ENCODE results near the gene HEBP2.
A peak's percentile ranks its signal among the peaks of the same experiment; 100 is the strongest.

The HEBP2 gene

GRCh38 chr6:138406443-138406842, 2.4 kb downstream of the HEBP2 start:
- no peak overlapping the region for H3K4me3 ChIP-seq (ENCODE audit: low read length)
- peak; percentile 32 for TF ChIP-seq CTCF (IDR thresholded peaks at IDR 0.05; ENCODE audit: insufficient read depth, low read depth, low read length, missing control alignments)
- DNase-seq (ENCODE audit: low read depth): peak; percentile 41

- DNase-seq (ENCODE audit: low read depth): peak; percentile 86
- no peak for TF ChIP-seq CTCF (IDR thresholded peaks at IDR 0.05; ENCODE audit: insufficient read depth, low read depth, low read length, missing control alignments)
- no peak overlapping the region for H3K4me3 ChIP-seq (ENCODE audit: low read length)
These were observed 6.2 kb downstream of the HEBP2 start for GRCh38 chr6:138410048-138410735.

GRCh38 chr6:138410972-138411880, 7.2 kb downstream of the HEBP2 start:
- peak; percentile 91 for DNase-seq (ENCODE audit: low read depth)
- TF ChIP-seq CTCF (IDR thresholded peaks at IDR 0.05; ENCODE audit: insufficient read depth, low read depth, low read length, missing control alignments): no peak

GRCh38 chr6:138415125-138415524, 11.1 kb downstream of the HEBP2 start:
- no peak overlapping the region for H3K4me3 ChIP-seq (ENCODE audit: low read length)
- no peak for DNase-seq (ENCODE audit: low read depth)
- TF ChIP-seq CTCF (IDR thresholded peaks at IDR 0.05; ENCODE audit: insufficient read depth, low read depth, low read length, missing control alignments): no peak

More at GRCh38 chr6:138410972-138411880, 7.2 kb downstream of the HEBP2 start:
- H3K4me3 ChIP-seq (ENCODE audit: low read length): no peak overlapping the region

- no peak for DNase-seq (ENCODE audit: low read depth)
- no peak overlapping the region for H3K4me3 ChIP-seq (ENCODE audit: low read length)
- TF ChIP-seq CTCF (IDR thresholded peaks at IDR 0.05; ENCODE audit: insufficient read depth, low read depth, low read length, missing control alignments): no peak
These were observed 12.2 kb downstream of the HEBP2 start for GRCh38 chr6:138416206-138416605.

GRCh38 chr6:138417493-138418117, 13.6 kb downstream of the HEBP2 start:
- no peak overlapping the region for H3K4me3 ChIP-seq (ENCODE audit: low read length)
- DNase-seq (ENCODE audit: low read depth): no peak
- no peak for TF ChIP-seq CTCF (IDR thresholded peaks at IDR 0.05; ENCODE audit: insufficient read depth, low read depth, low read length, missing control alignments)
